ENCODE measurements around the gene WASF2. TPM values are rescaled to one million over a fixed set of nuclear protein-coding genes. Genes with fewer than 3 reads are reported as not detected.

The WASF2 gene
- total and polyA plus RNA-seq, 2 of the 13 experiments (the other 11 are each of a cell fraction or from before 2014, with no cell fraction given), result 10.4 to 27.7 TPM

DNA sequence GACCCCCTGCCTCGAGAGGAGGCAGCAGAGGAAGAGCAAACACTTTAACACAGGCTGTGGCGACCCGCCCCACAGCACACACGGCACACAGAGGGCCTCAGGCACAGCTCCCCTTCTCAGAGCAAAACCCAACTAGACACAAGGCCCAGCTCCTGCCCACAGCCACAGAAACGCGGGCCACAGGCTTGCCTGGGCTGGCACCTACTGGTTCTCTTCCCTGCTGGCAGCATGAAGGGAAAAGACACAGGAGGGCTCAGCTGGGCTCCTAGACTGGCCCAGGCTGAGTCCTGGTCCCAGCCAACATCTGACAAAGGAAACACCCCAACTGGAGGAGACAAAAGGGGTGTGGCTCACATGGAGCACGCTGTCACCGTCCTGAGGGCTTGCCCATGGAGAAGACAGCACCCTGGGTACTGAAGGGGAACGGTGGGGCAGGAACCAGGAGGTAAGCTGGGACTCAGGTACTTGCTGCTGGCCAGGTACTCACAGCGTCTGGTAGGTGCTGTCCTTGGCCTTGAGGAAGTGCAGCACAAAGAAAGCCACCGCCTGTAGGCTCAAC is 110.3 kb downstream of the WASF2 start:
- FAIRE-seq, result no peak
- Histone ChIP-seq H3K27me3 (ENCODE audit: control insufficient read depth in 1 of 2, insufficient read depth in 2 of 2, low read length in 2 of 2) (peaks cover 10 to 46% of the 10 kb centered on the region in 2 experiments), H3K9me3 (ENCODE audit: low read length) (no peaks in the 10 kb centered on the region), H3K79me2 (ENCODE audit: insufficient read depth, low read length) (no peaks in the 10 kb centered on the region), H3K4me2 (ENCODE audit: low read depth, low read length) (no peak overlapping the region), H3K27ac (ENCODE audit: extremely low read length, insufficient read depth, low read length) (no peak overlapping the region), H3K4me1 (ENCODE audit: insufficient read depth, low read length) (no peaks in the 10 kb centered on the region), H3K36me3 (replicated peaks in 1 of 2; ENCODE audit: control insufficient read depth in 1 of 2, insufficient read depth in 2 of 2, low read length in 2 of 2) (no peaks in the 10 kb centered on the region), H3K4me3 (replicated peaks in 1 of 3; ENCODE audit: insufficient read depth in 1 of 3, low read depth in 2 of 3, low read length in 3 of 3) (no peak overlapping the region), H2AFZ (ENCODE audit: low read length) (no peak overlapping the region), H3K9ac (ENCODE audit: insufficient read depth, low read depth, low read length) (no peak overlapping the region), H4K20me1 (ENCODE audit: insufficient read depth, low read length) (no peaks in the 10 kb centered on the region)
- in situ Hi-C loops (cut with HindIII; ENCODE audit: extremely low pct_ligation_motif_present, low pct_unique_long_range_greater_than_20kb), result no loop called here
- ATAC-seq, result no peak
- CTCF ChIA-PET (ENCODE audit: low intra/inter-chr PET ratio, low total read pairs), result no interaction called here
- intact Hi-C loops (cut with micrococcal nuclease; ENCODE audit: unreplicated experiment), result no loop called here
- no peak for DNase-seq (ENCODE audit: low spot score)
- WGBS (ENCODE audit: low lambda C conversion rate), result 4% methylated on average over 5 of the region's 11 CpGs
- POLR2A ChIA-PET, result no interaction called here
- no TSS peak for BruUV-seq (replicated peaks)
- TF ChIP-seq ZNF547 (CRISPR knock-in tag; IDR thresholded peaks at IDR 0.05) (no peak), ZFP36L1 (CRISPR knock-in tag; IDR thresholded peaks at IDR 0.05) (no peak), ZNF703 (CRISPR knock-in tag; IDR thresholded peaks at IDR 0.05; ENCODE audit: borderline replicate concordance) (no peak), ZNF431 (CRISPR knock-in tag; IDR thresholded peaks at IDR 0.05; ENCODE audit: borderline replicate concordance, low read depth) (no peak)

DNA sequence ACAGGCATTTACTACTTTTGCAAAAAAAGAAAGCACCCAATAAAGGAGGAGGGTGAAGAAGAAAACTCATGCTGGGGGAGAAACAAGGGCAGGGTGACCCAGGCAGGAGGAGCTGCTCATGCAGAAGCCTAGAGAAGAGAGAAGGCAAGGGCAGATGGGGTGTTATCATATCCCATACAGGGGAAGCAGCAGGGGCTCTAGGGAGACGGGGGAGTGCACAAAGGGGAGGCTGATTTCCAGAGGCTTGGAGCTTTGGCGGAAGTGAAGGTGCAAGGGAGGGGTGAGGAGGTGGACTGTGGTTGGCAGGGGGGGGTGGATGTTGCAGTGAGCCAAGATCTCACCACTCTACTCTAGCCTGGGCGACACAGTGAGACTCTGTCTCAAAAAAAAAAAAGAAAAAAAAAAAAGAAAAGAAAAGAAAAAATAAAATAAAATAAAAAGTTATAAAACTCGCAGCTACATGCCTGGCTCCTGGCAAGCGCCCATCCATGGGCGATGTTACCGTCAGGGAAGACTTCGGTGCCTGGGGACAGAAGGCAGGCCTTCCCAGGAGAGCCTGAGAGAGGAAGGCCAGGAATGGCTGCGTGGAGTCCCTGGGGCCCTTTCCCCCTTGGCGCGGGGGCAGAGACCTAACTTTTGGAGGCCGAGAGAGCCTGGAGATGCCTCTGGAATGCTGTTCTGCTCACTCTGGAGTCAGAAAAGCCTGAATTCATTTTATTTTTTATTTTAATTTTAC is 112.0 kb downstream of the WASF2 start:
- H3K27ac ChIP-seq (ENCODE audit: extremely low read length, insufficient read depth, low read length), result no peak overlapping the region
- WGBS (ENCODE audit: low lambda C conversion rate), result 54% methylated on average over 12 of the region's 12 CpGs
- FAIRE-seq (no peak), DNase-seq (ENCODE audit: low spot score) (no peak), ATAC-seq (no peak)
- no peaks in the 10 kb centered on the region for H3K4me1 ChIP-seq (ENCODE audit: insufficient read depth, low read length)
- H3K4me3 ChIP-seq (replicated peaks in 1 of 3; ENCODE audit: insufficient read depth in 1 of 3, low read depth in 2 of 3, low read length in 3 of 3), result no peak overlapping the region
- CTCF ChIA-PET (ENCODE audit: low intra/inter-chr PET ratio, low total read pairs), result no interaction called here
- no TSS peak for BruUV-seq (replicated peaks)
- no peak overlapping the region for H3K4me2 ChIP-seq (ENCODE audit: low read depth, low read length)
- in situ Hi-C loops (cut with HindIII; ENCODE audit: extremely low pct_ligation_motif_present, low pct_unique_long_range_greater_than_20kb), result no loop called here
- peaks cover 10 to 52% of the 10 kb centered on the region in 2 experiments for H3K27me3 ChIP-seq (ENCODE audit: control insufficient read depth in 1 of 2, insufficient read depth in 2 of 2, low read length in 2 of 2)
- POLR2A ChIA-PET, result interaction anchor here (1.0 kb wide), 1 partner anchor 17 kb away, joined by 3 read pairs; no protein-coding TSS in a partner anchor
- no peaks in the 10 kb centered on the region for H3K36me3 ChIP-seq (replicated peaks in 1 of 2; ENCODE audit: control insufficient read depth in 1 of 2, insufficient read depth in 2 of 2, low read length in 2 of 2)
- no peak overlapping the region for H2AFZ ChIP-seq (ENCODE audit: low read length)
- H3K79me2 ChIP-seq (ENCODE audit: insufficient read depth, low read length), result no peaks in the 10 kb centered on the region
- no peaks in the 10 kb centered on the region for H3K9me3 ChIP-seq (ENCODE audit: low read length)
- no peaks in the 10 kb centered on the region for H4K20me1 ChIP-seq (ENCODE audit: insufficient read depth, low read length)
- intact Hi-C loops (cut with micrococcal nuclease; ENCODE audit: unreplicated experiment), result no loop called here
- H3K9ac ChIP-seq (ENCODE audit: insufficient read depth, low read depth, low read length), result no peak overlapping the region
- TF ChIP-seq, protein P1, sequence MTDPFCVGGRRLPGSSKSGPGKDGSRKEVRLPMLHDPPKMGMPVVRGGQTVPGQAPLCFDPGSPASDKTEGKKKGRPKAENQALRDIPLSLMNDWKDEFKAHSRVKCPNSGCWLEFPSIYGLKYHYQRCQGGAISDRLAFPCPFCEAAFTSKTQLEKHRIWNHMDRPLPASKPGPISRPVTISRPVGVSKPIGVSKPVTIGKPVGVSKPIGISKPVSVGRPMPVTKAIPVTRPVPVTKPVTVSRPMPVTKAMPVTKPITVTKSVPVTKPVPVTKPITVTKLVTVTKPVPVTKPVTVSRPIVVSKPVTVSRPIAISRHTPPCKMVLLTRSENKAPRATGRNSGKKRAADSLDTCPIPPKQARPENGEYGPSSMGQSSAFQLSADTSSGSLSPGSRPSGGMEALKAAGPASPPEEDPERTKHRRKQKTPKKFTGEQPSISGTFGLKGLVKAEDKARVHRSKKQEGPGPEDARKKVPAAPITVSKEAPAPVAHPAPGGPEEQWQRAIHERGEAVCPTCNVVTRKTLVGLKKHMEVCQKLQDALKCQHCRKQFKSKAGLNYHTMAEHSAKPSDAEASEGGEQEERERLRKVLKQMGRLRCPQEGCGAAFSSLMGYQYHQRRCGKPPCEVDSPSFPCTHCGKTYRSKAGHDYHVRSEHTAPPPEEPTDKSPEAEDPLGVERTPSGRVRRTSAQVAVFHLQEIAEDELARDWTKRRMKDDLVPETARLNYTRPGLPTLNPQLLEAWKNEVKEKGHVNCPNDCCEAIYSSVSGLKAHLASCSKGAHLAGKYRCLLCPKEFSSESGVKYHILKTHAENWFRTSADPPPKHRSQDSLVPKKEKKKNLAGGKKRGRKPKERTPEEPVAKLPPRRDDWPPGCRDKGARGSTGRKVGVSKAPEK (CRISPR knock-in tag; IDR thresholded peaks at IDR 0.05; ENCODE audit: borderline replicate concordance), result no peak
- no peak for TF ChIP-seq RBM39 (IDR thresholded peaks at IDR 0.05; ENCODE audit: low read depth, low read length, poor library complexity, severe bottlenecking)
- no peak for TF ChIP-seq MAF1 (CRISPR knock-in tag; IDR thresholded peaks at IDR 0.05; ENCODE audit: borderline replicate concordance)
- TF ChIP-seq ZNF20 (CRISPR knock-in tag; IDR thresholded peaks at IDR 0.05), result no peak
- no peak for TF ChIP-seq HNF4G (IDR thresholded peaks at IDR 0.05; ENCODE audit: borderline replicate concordance, low read depth, low read length)
- TF ChIP-seq HNF4G (CRISPR knock-in tag; IDR thresholded peaks at IDR 0.05; ENCODE audit: borderline replicate concordance, low read depth), result no peak
- TF ChIP-seq ZNF354B (CRISPR knock-in tag; IDR thresholded peaks at IDR 0.05), result no peak
- no peak for TF ChIP-seq SOX5 (CRISPR knock-in tag; IDR thresholded peaks at IDR 0.05; ENCODE audit: borderline replicate concordance)
- TF ChIP-seq PATZ1 (CRISPR knock-in tag; IDR thresholded peaks at IDR 0.05), result no peak
